ENCODE measurements around the gene MYOG. TPM values are rescaled to one million over a fixed set of nuclear protein-coding genes. Genes with fewer than 3 reads are reported as not detected.

Gene MYOG
- polyA plus RNA-seq, 1 donor from 2014 or later, result not detected

DNA sequence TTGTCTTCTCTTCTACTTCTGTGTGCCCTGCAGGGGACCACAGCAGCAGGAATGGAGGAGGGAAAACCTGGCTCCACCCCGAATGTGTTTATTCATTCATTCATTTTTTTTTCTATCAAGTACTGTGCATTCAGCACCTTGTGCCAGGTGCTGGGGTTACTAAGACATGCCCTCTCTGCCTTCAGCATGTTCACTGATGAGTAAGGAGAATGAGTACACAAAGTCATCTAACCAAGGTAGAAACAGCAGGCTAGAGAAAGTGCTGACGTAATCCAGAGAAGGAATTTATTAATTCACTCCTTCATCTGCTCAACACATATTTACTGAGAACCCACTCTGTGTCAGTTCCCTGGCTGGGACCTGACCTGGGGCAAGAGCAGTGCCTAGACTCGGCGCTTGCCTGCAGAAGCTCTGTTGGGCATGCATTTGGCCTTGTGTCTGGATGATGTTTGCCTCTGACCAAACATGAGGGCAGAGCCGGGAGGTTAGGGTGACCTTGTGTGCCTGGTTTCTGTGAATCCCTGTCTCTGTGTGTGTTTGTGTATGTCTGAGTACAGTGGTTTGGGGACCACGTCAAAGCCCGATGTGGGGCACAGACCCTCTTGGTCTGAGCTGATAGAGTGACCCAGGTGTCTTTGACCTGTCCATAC lies 3.3 kb upstream of the MYOG start:
- Mint-ChIP-seq H3K4me3 (no peak overlapping the region), H3K36me3 (no peaks in the 10 kb centered on the region), H3K4me1 (no peaks in the 10 kb centered on the region), H3K27ac (no peak overlapping the region), H3K9me3 (no peaks in the 10 kb centered on the region), H3K27me3 (peaks cover 12% of the 10 kb centered on the region)

- no peak overlapping the region for H3K4me3 Mint-ChIP-seq
- H3K36me3 Mint-ChIP-seq, result peaks cover 2% of the 10 kb centered on the region
- H3K27ac Mint-ChIP-seq, result no peak overlapping the region
- no peaks in the 10 kb centered on the region for H3K4me1 Mint-ChIP-seq
- no peaks in the 10 kb centered on the region for H3K9me3 Mint-ChIP-seq
- H3K27me3 Mint-ChIP-seq, result peaks cover 12% of the 10 kb centered on the region
Observed at GRCh38 chr1:203088441-203088840, 2.6 kb upstream of the MYOG start.

GRCh38 chr1:203086992-203087763 lies 1.4 kb upstream of the MYOG start:
- Mint-ChIP-seq H3K4me1 (no peaks in the 10 kb centered on the region), H3K4me3 (no peak overlapping the region), H3K27me3 (peaks cover 7% of the 10 kb centered on the region), H3K36me3 (peaks cover 2% of the 10 kb centered on the region), H3K27ac (peak overlapping the region in 1 of 3 donors; percentile 51), H3K9me3 (no peaks in the 10 kb centered on the region)

- Mint-ChIP-seq H3K9me3 (no peaks in the 10 kb centered on the region), H3K4me1 (no peaks in the 10 kb centered on the region), H3K4me3 (no peak overlapping the region), H3K27ac (no peak overlapping the region), H3K27me3 (peaks cover 4% of the 10 kb centered on the region), H3K36me3 (peaks cover 2% of the 10 kb centered on the region)
Observed at GRCh38 chr1:203084588-203085527, 954 bp downstream of the MYOG start.

- Mint-ChIP-seq H3K9me3 (no peaks in the 10 kb centered on the region), H3K27ac (no peak overlapping the region), H3K36me3 (peaks cover 2% of the 10 kb centered on the region), H3K4me3 (no peak overlapping the region), H3K4me1 (no peaks in the 10 kb centered on the region), H3K27me3 (peaks cover 4% of the 10 kb centered on the region)
Observed at GRCh38 chr1:203083463-203083921, 2.3 kb downstream of the MYOG start.

GRCh38 chr1:203082571-203083462 lies 3.0 kb downstream of the MYOG start:
- Mint-ChIP-seq H3K27me3 (peaks cover 4% of the 10 kb centered on the region), H3K9me3 (no peaks in the 10 kb centered on the region), H3K4me3 (no peak overlapping the region), H3K27ac (no peak overlapping the region), H3K36me3 (peaks cover 2% of the 10 kb centered on the region), H3K4me1 (no peaks in the 10 kb centered on the region)

DNA sequence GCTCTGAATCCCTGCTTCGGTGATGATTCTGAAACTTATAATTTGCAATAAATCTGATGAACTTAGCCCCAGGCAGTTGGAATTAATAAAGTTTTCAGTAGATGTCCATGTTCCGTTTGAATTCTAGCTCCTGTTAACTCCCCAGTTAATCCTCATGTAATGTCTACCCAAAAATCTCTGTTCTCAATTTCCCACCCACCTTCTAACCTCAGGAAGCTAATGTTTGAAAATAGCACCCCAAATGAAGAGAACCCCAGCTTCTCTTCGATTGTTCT lies 3.6 kb downstream of the MYOG start:
- peaks cover 2% of the 10 kb centered on the region for H3K36me3 Mint-ChIP-seq
- H3K9me3 Mint-ChIP-seq, result no peaks in the 10 kb centered on the region
- no peak overlapping the region for H3K27ac Mint-ChIP-seq
- no peaks in the 10 kb centered on the region for H3K4me1 Mint-ChIP-seq
- H3K27me3 Mint-ChIP-seq, result peaks cover 9% of the 10 kb centered on the region
- H3K4me3 Mint-ChIP-seq, result no peak overlapping the region

- H3K4me1 Mint-ChIP-seq, result no peaks in the 10 kb centered on the region
- peaks cover 10% of the 10 kb centered on the region for H3K27me3 Mint-ChIP-seq
- peaks cover 2% of the 10 kb centered on the region for H3K36me3 Mint-ChIP-seq
- no peak overlapping the region for H3K4me3 Mint-ChIP-seq
- H3K9me3 Mint-ChIP-seq, result no peaks in the 10 kb centered on the region
- H3K27ac Mint-ChIP-seq, result no peak overlapping the region
Observed at GRCh38 chr1:203081465-203082230, 4.2 kb downstream of the MYOG start.

GRCh38 chr1:203080456-203080855 lies 5.4 kb downstream of the MYOG start:
- H3K36me3 Mint-ChIP-seq, result peaks cover 2% of the 10 kb centered on the region
- no peak overlapping the region for H3K4me3 Mint-ChIP-seq
- peaks cover 16% of the 10 kb centered on the region for H3K27me3 Mint-ChIP-seq

DNA sequence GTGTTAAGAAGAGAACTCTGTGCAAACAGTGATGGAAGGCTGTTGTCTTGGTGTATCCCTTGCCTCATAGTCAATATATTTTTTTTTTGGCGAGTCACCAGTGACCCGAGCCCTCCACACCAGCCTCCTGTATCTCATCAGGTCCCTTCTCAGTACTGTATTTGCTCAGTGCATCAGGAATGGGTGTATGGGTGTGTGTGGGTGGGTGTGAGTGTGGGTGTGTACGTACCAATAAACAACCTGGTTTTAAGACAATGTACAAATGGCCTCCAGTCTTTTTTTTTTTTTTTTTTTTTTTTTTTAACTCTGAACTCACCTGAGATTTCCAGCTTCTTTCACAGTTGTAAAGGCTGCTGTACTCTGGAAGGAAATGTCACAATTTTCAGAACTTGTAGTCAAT lies 7.3 kb downstream of the MYOG start:
- Mint-ChIP-seq H3K36me3 (no peaks in the 10 kb centered on the region), H3K4me3 (no peak overlapping the region), H3K4me1 (peaks cover 0 to 5% (median 4%) of the 10 kb centered on the region in 3 donors), H3K27ac (no peak overlapping the region), H3K27me3 (peaks cover 26% of the 10 kb centered on the region), H3K9me3 (peaks cover 0 to 2% (median 0%) of the 10 kb centered on the region in 3 donors)

More at GRCh38 chr1:203080456-203080855, 5.4 kb downstream of the MYOG start:
- Mint-ChIP-seq H3K27ac (no peak overlapping the region), H3K4me1 (peaks cover 0 to 5% (median 4%) of the 10 kb centered on the region in 3 donors), H3K9me3 (peaks cover 0 to 2% (median 0%) of the 10 kb centered on the region in 3 donors)

GRCh38 chr1:203077956-203078355 lies 7.9 kb downstream of the MYOG start:
- Mint-ChIP-seq H3K4me1 (peaks cover 0 to 5% (median 4%) of the 10 kb centered on the region in 3 donors), H3K27me3 (peaks cover 27% of the 10 kb centered on the region), H3K9me3 (peaks cover 0 to 2% (median 0%) of the 10 kb centered on the region in 3 donors), H3K27ac (no peak overlapping the region), H3K4me3 (no peak overlapping the region), H3K36me3 (no peaks in the 10 kb centered on the region)

DNA sequence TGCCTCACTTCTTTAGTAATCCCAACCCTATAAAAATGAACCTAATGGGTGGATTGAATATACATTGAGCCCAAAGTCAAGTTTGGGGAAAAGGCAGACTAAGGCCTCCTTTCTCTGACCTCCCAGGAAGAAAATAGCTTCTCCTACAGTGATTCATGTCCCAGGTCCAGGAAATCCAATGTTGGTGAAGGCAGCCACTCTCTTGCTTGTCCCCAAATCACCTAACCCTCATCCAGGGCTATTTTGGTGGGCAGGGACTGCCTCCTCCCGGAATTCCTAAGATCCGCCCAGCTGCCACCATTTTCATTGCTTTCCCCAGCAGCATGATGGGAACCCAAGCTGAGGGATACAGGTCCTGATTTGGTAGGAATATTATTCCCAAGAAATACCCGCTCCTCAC lies 8.4 kb downstream of the MYOG start:
- H3K27me3 Mint-ChIP-seq, result peaks cover 29% of the 10 kb centered on the region
- H3K27ac Mint-ChIP-seq, result no peak overlapping the region

DNA sequence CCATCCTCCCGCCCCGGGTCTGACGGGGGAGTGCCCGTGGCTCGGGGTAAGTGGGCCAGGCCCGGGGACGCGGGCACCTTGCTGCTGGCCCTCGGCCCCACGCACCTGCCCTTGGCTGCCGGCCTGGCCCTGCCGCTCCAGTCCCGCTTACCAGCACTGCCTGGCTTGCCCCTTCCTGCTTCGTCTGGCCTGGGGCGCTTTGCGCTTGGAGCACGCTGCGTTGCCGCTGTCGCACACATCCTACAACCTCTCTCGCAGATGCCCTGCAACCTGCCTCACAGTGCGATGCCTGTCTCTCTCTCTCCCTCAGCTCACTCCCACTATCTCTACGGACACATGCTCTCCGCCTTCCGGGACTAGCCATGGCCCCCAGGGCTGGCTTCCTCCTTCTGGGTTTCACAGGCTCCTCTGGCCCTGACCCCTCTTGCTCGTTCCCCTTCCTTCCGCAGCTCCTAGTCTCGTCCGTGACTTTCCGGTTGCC lies 9.7 kb downstream of the MYOG start:
- H3K27ac Mint-ChIP-seq, result no peak overlapping the region

More for the DNA sequence above, 8.4 kb downstream of the MYOG start:
- Mint-ChIP-seq H3K4me3 (peak overlapping the region in 1 of 4 donors; percentile 65), H3K36me3 (no peaks in the 10 kb centered on the region), H3K4me1 (peaks cover 0 to 5% (median 4%) of the 10 kb centered on the region in 3 donors), H3K9me3 (peaks cover 0 to 2% (median 0%) of the 10 kb centered on the region in 3 donors)

More for the DNA sequence above, 9.7 kb downstream of the MYOG start:
- Mint-ChIP-seq H3K4me3 (peak overlapping the region in 2 of 4 donors; percentile 51 to 82), H3K36me3 (no peaks in the 10 kb centered on the region), H3K27me3 (peaks cover 27% of the 10 kb centered on the region), H3K9me3 (peaks cover 0 to 2% (median 0%) of the 10 kb centered on the region in 3 donors), H3K4me1 (peaks cover 0 to 5% (median 4%) of the 10 kb centered on the region in 3 donors)

Data from IgD-negative memory B cell (primary cell).